GM10266 (cell line): Measurements from ENCODE around the gene CDH5.

Experiments
- DNase-seq: peaks from one replicate; pipeline ENCODE4 v3.0.0; 2012; ENCODE audit errors: extremely low spot score
- CTCF ChIP-seq: IDR thresholded peaks from 2 replicates; pipeline ENCODE4 v1.5.1; 2012; ENCODE audit warnings: mild to moderate bottlenecking, low read depth; ENCODE audit not compliant: control insufficient read depth, insufficient read depth; ENCODE audit errors: missing control alignments

CDH5 gene

GRCh38 chr16:66381585-66382170 lies 15.2 kb downstream of the CDH5 start:
- no peak for TF ChIP-seq CTCF
- DNase-seq: no peak

GRCh38 chr16:66382171-66382965 lies 15.9 kb downstream of the CDH5 start:
- DNase-seq: no peak
- TF ChIP-seq CTCF: no peak

GRCh38 chr16:66382966-66383299 lies 16.4 kb downstream of the CDH5 start:
- no peak for DNase-seq
- no peak for TF ChIP-seq CTCF

GRCh38 chr16:66383551-66383950 lies 17.1 kb downstream of the CDH5 start:
- no peak for TF ChIP-seq CTCF
- no peak for DNase-seq

- TF ChIP-seq CTCF: no peak
- DNase-seq: no peak
These were observed 18.9 kb downstream of the CDH5 start for GRCh38 chr16:66385415-66385814.

- TF ChIP-seq CTCF: no peak
- DNase-seq: no peak
These were observed 20.4 kb downstream of the CDH5 start for GRCh38 chr16:66386629-66387622.
